Adipose tissue (tissue), 3 donors: ENCODE measurements around the gene MAVS. TPM values are rescaled to one million over a fixed set of nuclear protein-coding genes. Genes with fewer than 3 reads are reported as not detected.

ENCODE experiments used
- H3K27ac ChIP-seq: one replicate; pipeline ENCODE4 v1.5.1; 2013; ENCODE audit warnings: low read depth, low read length
- WGBS, 3 donors: extraction: QIAGEN DNeasy Blood & Tissue Kit; methylation state at CpG; one replicate each; pipeline ENCODE4 v1.1.7; 2013; 5-methylcytosine and 5-hydroxymethylcytosine counted together
- polyA plus RNA-seq, 3 donors: library from polyadenylated mRNA; stranded (reverse); fragments of 200-250 nt; gene quantifications; one replicate each; pipeline ENCODE4 v1.2.3, GENCODE V29; 2013
- donor health status: healthy with polysubstance abuse.
- donor health status: Bipolar disorder and iron deficiency.
- donor health status: healthy.

The MAVS gene
- polyA plus RNA-seq = 10 to 100 TPM; 12.6 to 27.0 (median 19.9) TPM

DNA sequence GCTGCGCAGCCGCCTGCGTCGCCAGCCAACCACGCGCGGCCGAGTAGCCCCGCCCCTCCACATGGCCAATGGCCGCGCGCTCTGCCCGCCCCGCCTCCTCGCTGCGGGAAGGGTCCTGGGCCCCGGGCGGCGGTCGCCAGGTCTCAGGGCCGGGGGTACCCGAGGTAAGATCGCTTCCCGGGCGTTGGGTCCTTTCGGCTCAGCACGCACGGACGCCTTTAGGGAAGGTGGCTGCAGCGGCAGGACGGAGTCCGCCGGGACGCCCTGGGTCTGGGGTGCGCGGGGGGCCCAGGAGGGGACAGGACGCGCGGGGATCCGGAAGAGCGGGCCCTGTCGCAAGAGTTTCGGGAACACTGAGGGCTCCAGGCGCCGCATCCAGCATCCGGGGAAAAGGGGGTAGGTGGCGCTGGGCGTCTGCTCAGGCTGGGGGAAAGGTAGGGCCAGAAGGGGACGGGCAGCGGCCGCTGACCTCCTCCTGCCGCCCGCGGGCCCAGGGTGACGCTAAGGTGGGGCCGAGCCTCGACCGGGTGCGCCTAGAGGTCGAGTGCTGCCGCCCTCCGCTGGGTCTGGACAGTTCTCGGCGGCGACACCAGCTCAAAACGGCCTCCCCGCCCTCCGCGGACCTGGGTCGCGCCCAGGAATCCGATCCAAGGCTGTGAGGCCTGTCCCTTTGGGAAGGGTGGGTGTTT, at the start of gene MAVS:
TSS of gene MAVS (plus strand) at position 95 of the 689 bp plus-strand sequence. CDS start 7,791 bp downstream, outside the sequence.
- WGBS, 3 donors = 0 to 1% (median 0%) methylated on average over 59 to 72 of the region's 72 CpGs
- H3K27ac ChIP-seq = peak within 1 kb of the TSS; percentile 42

DNA sequence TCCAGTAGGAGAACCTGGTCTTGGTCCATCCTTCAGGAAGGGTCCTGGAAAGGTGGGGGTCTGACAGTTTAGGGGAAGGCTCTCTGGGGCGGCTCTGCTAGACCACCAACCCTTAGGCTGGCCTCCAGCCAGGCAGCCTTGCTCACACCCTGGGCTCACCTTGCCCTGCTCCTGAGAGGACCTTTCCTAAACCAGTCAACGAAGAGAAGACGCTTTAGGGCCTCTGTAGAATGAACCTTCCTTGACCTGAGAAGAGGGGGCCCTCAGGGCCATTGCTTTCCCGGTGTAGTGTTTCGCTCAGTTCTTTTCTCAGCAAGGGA, 49.4 kb upstream of the MAVS start:
- no peak overlapping the region for H3K27ac ChIP-seq

DNA sequence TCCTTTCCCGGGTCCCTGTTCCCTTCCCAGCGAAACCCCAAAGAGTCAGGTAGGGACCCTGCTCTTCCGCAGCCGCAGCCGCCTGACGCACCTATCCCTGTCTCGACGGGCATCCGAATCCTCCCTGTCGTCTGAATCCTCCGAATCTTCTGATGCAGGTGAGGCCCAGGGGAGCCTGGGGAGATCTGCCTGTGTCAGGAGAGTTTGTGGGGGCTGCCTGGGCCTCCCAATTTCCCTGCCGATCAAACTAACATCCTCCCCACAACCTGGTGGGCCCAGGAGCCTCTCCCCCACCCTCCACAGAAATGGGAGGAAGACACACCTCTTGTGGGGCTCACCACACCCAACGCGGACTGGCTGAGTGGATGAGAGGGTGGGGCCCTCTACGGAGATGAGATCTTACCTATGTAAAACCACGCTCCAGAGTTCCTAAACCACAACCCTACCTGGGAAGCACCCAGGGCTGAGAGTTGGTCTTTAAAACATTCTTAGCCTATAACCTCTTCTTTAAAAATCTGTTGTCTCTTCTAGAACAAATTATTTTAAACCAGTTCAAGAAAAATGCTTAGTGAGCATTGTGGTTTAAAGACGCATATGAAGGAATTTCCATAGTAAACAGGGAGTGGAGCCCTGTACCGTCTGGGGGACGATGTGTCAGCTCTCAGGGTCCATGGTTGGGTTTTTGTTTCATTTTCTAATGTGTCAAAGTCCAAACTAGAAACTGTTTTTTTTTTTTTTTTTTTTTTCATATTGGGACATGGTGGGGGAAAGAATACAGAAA, 48.9 kb upstream of the MAVS start:
- WGBS, 3 donors = 68 to 82% (median 71%) methylated on average over 19 of the region's 19 CpGs

More for the DNA sequence above, 49.4 kb upstream of the MAVS start:
- WGBS, 3 donors = 85 to 92% (median 86%) methylated on average over 5 of the region's 5 CpGs

DNA sequence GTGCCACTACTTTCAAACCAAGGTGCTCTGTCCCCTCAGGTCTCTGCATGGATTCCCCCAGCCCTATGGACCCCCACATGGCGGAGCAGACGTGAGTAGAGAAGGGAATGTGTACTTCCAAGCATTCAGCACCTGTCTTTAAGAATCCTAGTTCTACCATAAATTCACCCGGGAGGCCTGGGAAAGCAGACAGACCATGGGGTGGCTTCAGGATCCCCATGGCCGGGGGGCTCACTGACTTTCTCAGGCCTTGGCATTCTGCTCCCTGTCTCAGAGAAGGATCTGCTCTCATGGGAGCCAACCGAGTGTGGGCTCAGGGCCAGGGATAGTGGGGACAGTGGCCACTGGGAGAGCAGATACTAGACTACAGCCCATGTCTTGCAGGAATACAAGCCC, 48.3 kb upstream of the MAVS start:
- H3K27ac ChIP-seq = no peak overlapping the region
- WGBS, 3 donors = 78 to 84% (median 83%) methylated on average over 5 of the region's 5 CpGs

More for the DNA sequence above, 48.9 kb upstream of the MAVS start:
- H3K27ac ChIP-seq = peak overlapping the region; percentile 9

GRCh38 chr20:3798908-3799248, 47.8 kb upstream of the MAVS start:
- no peak overlapping the region for H3K27ac ChIP-seq

DNA sequence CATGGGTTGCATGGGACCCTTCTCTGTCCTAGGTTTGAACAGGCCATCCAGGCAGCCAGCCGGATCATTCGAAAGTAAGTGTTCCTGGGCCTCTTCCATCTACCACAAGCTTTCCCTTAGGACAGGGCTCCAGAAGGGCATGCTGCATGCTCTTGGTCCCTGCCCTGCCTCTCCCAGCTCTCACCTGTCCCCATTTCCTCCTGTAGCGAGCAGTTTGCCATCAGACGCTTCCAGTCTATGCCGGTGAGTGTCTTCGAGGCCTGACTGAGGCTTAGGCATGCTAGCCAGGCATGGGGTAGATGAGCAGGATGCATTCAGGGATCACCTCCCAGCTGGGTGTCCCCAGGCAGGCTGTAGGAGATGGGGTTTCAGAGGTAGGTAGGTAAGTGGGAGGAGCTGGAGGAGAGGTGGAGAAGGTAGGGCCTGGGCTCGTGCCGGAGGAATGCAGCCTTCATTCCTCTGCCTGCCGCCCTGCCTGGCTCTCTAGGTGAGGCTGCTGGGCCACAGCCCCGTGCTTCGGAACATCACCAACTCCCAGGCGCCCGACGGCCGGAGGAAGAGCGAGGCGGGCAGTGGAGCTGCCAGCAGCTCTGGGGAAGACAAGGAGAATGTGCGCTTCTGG, 46.3 kb upstream of the MAVS start:
- no peak overlapping the region for H3K27ac ChIP-seq
- 88 to 95% (median 90%) methylated on average over 14 to 18 of the region's 18 CpGs for WGBS, 3 donors

More at GRCh38 chr20:3798908-3799248, 47.8 kb upstream of the MAVS start:
- WGBS, 3 donors = 88 to 96% (median 95%) methylated on average over 3 of the region's 3 CpGs

DNA sequence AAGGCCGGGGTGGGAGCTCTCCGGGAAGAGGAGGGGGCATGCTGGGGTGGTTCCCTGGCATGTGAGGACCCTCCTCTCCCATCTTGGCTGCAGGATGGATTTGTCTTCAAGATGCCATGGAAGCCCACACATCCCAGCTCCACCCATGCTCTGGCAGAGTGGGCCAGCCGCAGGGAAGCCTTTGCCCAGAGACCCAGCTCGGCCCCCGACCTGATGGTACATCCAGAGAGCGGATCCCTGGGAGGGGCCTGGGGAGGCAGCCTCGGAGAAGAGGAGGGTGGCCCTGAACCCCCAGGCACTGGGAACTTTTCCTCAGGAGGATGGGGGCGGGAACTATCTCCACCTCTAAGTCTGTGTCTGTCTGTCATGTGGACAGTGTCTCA, 45.8 kb upstream of the MAVS start:
- H3K27ac ChIP-seq = no peak overlapping the region
- WGBS, 3 donors = 89 to 97% (median 92%) methylated on average over 8 of the region's 8 CpGs

GRCh38 chr20:3801299-3801698, 45.3 kb upstream of the MAVS start:
- H3K27ac ChIP-seq = no peak overlapping the region
- WGBS, 3 donors = 91 to 97% (median 96%) methylated on average over 4 of the region's 4 CpGs

GRCh38 chr20:3801846-3802245, 44.8 kb upstream of the MAVS start:
- H3K27ac ChIP-seq = no peak overlapping the region
- WGBS, 3 donors = 96 to 97% (median 96%) methylated on average over 13 of the region's 13 CpGs

- 80 to 85% (median 83%) methylated on average over 11 of the region's 11 CpGs for WGBS, 3 donors
Measured at GRCh38 chr20:3802524-3803239, 44.0 kb upstream of the MAVS start.

GRCh38 chr20:3803289-3803688, 43.3 kb upstream of the MAVS start:
- no peak overlapping the region for H3K27ac ChIP-seq
- WGBS, 3 donors = 92 to 95% (median 94%) methylated on average over 14 of the region's 14 CpGs

More at GRCh38 chr20:3802524-3803239, 44.0 kb upstream of the MAVS start:
- H3K27ac ChIP-seq = no peak overlapping the region

GRCh38 chr20:3803854-3804253, 42.8 kb upstream of the MAVS start:
- H3K27ac ChIP-seq = no peak overlapping the region
- 86 to 92% (median 91%) methylated on average over 6 of the region's 6 CpGs for WGBS, 3 donors

- H3K27ac ChIP-seq = no peak overlapping the region
- WGBS, 3 donors = 75 to 89% (median 83%) methylated on average over 11 of the region's 11 CpGs
Measured at GRCh38 chr20:3804254-3804751, 42.3 kb upstream of the MAVS start.

GRCh38 chr20:3804781-3805180, 41.9 kb upstream of the MAVS start:
- H3K27ac ChIP-seq = no peak overlapping the region
- WGBS, 3 donors = 90 to 91% (median 91%) methylated on average over 11 of the region's 11 CpGs

- no peak overlapping the region for H3K27ac ChIP-seq
- WGBS, 3 donors = 85 to 89% (median 88%) methylated on average over 3 of the region's 3 CpGs
Measured at GRCh38 chr20:3808544-3808943, 38.1 kb upstream of the MAVS start.

GRCh38 chr20:3811467-3812258, 35.0 kb upstream of the MAVS start:
- H3K27ac ChIP-seq = peak overlapping the region; percentile 60
- WGBS, 3 donors = 3 to 5% (median 5%) methylated on average over 20 of the region's 20 CpGs

DNA sequence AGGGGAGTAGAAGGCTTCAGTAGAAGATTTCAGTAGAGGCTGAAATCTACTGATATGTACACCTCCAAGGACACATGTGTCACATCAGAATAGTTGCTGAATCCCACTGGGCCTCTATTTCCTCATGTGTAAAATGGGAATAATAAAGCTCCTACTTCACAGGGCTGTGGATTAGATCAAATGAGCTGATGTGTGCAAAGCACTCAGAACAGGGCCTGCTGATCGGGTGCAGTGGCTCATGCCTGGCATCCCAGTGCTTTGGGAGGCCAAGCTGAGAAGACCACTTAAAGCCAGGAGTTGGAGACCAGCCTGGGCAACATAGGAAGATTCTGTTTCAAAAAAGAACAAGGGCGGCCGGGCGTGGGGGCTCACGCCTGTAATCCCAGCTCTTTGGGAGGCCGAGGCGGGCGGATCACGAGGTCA, 34.4 kb upstream of the MAVS start:
- H3K27ac ChIP-seq = peak overlapping the region; percentile 60
- 86 to 97% (median 91%) methylated on average over 7 to 9 of the region's 9 CpGs for WGBS, 3 donors
